Suprapubic skin (tissue), 4 donors: Measurements from ENCODE around the gene ADGRD1. TPM values are rescaled to one million over a fixed set of nuclear protein-coding genes. Genes with fewer than 3 reads are reported as not detected.

Experiments
- DNase-seq, 2 donors: peaks; one replicate each; pipeline ENCODE4 v3.0.0-alpha.2; 2019; ENCODE audit warnings: low spot score in 2 of 2
- H3K27ac ChIP-seq: fragments of 200-600 bp; sonication (generic); one replicate; pipeline ENCODE4 v1.5.1; 2019
- H3K27me3 ChIP-seq: fragments of 200-600 bp; sonication (generic); one replicate; pipeline ENCODE4 v1.5.1; 2019
- H3K36me3 ChIP-seq: fragments of 200-600 bp; sonication (generic); one replicate; pipeline ENCODE4 v1.5.1; 2019
- H3K4me1 ChIP-seq: fragments of 200-600 bp; sonication (generic); one replicate; pipeline ENCODE4 v1.5.1; 2019
- H3K4me3 ChIP-seq: fragments of 200-600 bp; sonication (generic); one replicate; pipeline ENCODE4 v1.5.1; 2019; ENCODE audit warnings: mild to moderate bottlenecking
- H3K9me3 ChIP-seq: fragments of 200-600 bp; sonication (generic); one replicate; pipeline ENCODE4 v1.5.1; 2019
- EP300 ChIP-seq: sonication (generic); formaldehyde crosslinking; IDR thresholded peaks from one replicate; pipeline ENCODE4 v1.6.1; 2017; ENCODE audit warnings: antibody characterized with exemption
- POLR2A ChIP-seq, 2 donors: fragments of 450-650 bp; IDR thresholded peaks; one replicate each; pipeline ENCODE4 v1.6.1; 2017; ENCODE audit warnings: antibody characterized with exemption in 2 of 2, mild to moderate bottlenecking in 2 of 2, moderate library complexity in 2 of 2
- POLR2AphosphoS5 ChIP-seq, 3 donors: sonication (generic); formaldehyde crosslinking; IDR thresholded peaks; one replicate each; pipeline ENCODE4 v1.6.1; 2017; ENCODE audit warnings: antibody characterized with exemption in 3 of 3
- WGBS: methylation state at CpG from one replicate; pipeline ENCODE4 v1.1.5; 2018; 5-methylcytosine and 5-hydroxymethylcytosine counted together
- total RNA-seq, 4 donors: library from RNA; depleted of rRNA; stranded (reverse); fragments of >200 nt; gene quantifications; one replicate each; pipeline ENCODE4 v1.1.0, GENCODE V29; 2016
- TF ChIP-seq, protein P1 (sequence below), 2 donors: fragments of 200-600 bp in 1 of 2; fragments of 450-650 bp in 1 of 2; sonication (generic) in 1 of 2; IDR thresholded peaks; one replicate each; pipeline ENCODE4 v1.5.1; 2016 to 2019; ENCODE audit warnings: antibody characterized with exemption in 2 of 2, mild to moderate bottlenecking in 1 of 2, moderate library complexity in 1 of 2

ADGRD1 gene
- total RNA-seq, 4 donors from 2014 or later = 4.2 to 12.4 (median 10.4) TPM

DNA sequence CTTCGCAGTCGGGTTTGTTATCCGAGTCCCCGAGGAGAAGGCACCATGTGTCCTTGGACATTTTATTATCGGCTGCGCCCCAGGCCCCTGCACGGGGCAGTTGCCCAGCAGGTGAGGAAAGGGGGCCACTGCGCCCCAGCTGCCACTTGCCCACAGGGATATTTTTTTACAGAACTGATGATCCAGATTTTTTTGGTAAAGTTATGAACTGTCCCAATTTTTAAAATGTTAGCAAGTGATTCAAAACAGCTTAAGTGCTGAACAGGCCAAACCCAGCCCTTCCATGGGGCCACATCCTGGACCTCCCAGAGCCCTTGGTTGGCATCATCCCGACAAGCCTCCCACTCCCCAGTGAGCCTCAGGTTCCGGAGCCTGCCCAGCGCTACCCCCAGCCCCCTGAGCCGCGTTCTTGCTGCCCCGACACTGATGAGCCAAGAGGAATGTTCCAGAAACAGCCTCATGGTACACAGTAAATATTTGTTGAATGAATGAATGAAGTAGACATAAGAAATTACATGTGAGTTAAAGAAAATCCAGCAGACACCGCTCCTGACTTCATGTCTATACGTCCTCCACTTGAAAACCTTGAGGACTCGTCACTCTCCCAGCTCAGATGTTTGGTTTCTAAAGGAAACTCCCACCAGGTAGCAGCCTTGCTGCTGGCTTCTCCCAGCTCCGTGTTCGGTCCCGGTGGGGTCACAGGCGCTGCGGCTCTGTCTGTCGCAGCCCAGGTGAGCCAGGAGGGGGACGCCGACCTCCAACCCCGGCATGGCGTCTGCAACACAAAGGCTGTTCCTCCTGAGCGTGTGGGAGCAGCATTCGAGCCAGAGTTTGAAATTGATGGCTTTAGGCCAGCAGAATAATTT lies 88.5 kb downstream of the ADGRD1 start:
- peaks cover 18% of the 10 kb centered on the region for H3K27me3 ChIP-seq
- DNase-seq = no peak
- WGBS = 71% methylated on average over 26 of the region's 29 CpGs

DNA sequence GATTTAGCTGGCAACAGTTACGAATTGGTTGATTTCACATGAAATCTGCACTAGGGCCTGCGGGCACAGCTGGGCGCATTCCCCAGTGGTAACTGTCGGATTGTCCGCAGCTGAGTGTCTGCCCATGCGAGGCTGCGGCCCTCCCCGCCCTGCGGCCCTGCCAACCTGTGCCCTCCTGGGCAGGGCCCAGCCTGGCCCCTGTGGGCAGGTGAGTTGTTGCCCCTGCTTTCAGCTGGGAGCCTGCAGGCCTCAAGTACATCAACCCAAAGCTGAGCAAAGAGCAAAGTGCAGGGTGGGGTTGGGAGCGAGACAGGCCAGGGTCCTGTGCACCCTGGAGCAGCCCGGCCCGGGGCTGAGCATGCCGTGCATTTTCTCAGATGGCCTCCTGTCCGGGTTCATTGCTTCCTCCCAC lies 89.1 kb downstream of the ADGRD1 start:
- 59% methylated on average over 4 of the region's 14 CpGs for WGBS
- Histone ChIP-seq H3K4me3 (no peak overlapping the region), H3K27ac (no peak overlapping the region), H3K27me3 (peaks cover 18% of the 10 kb centered on the region), H3K9me3 (no peaks in the 10 kb centered on the region), H3K4me1 (peaks cover 31% of the 10 kb centered on the region), H3K36me3 (no peaks in the 10 kb centered on the region)
- no peak for DNase-seq
- TF ChIP-seq POLR2A (IDR thresholded peaks at IDR 0.05) (no peak), POLR2AphosphoS5 (IDR thresholded peaks at IDR 0.05) (no peak), EP300 (no peak)
- TF ChIP-seq, protein P1, sequence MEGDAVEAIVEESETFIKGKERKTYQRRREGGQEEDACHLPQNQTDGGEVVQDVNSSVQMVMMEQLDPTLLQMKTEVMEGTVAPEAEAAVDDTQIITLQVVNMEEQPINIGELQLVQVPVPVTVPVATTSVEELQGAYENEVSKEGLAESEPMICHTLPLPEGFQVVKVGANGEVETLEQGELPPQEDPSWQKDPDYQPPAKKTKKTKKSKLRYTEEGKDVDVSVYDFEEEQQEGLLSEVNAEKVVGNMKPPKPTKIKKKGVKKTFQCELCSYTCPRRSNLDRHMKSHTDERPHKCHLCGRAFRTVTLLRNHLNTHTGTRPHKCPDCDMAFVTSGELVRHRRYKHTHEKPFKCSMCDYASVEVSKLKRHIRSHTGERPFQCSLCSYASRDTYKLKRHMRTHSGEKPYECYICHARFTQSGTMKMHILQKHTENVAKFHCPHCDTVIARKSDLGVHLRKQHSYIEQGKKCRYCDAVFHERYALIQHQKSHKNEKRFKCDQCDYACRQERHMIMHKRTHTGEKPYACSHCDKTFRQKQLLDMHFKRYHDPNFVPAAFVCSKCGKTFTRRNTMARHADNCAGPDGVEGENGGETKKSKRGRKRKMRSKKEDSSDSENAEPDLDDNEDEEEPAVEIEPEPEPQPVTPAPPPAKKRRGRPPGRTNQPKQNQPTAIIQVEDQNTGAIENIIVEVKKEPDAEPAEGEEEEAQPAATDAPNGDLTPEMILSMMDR (IDR thresholded peaks at IDR 0.05) = no peak

More for the DNA sequence above, 88.5 kb downstream of the ADGRD1 start:
- Histone ChIP-seq H3K27ac (no peak overlapping the region), H3K36me3 (no peaks in the 10 kb centered on the region), H3K9me3 (no peaks in the 10 kb centered on the region), H3K4me3 (no peak overlapping the region), H3K4me1 (peaks cover 26% of the 10 kb centered on the region)
- TF ChIP-seq POLR2A (IDR thresholded peaks at IDR 0.05) = no peak

DNA sequence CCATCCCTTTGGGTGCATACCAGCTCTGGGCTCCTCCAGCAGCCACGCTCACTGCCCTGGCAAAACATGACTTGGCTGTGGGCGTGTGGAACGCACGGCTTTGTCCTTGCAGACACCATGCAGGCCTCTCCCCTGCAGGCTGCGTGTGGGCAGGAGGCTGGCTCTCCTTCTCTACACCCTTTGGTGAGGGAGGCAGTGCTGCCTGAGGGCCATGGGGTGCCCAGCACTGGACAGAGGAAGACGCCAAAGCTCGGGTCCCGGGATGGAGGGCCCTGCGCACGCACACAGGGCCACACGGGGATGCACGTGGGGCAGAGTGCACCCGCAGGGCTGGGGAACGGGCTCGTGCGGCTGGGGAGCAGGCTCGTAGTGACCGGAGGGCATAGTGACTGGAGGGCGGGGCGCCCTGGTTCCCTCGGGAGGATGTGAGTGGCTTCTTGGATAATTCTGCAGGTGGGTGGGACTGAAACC lies 89.7 kb downstream of the ADGRD1 start:
- Histone ChIP-seq H3K4me3 (no peak overlapping the region), H3K27me3 (peaks cover 24% of the 10 kb centered on the region), H3K36me3 (no peaks in the 10 kb centered on the region), H3K4me1 (peaks cover 37% of the 10 kb centered on the region), H3K9me3 (no peaks in the 10 kb centered on the region), H3K27ac (no peak overlapping the region)
- DNase-seq = peak in 1 of 2 donors; percentile 48
- 76% methylated on average over 18 of the region's 21 CpGs for WGBS
- TF ChIP-seq POLR2AphosphoS5 (IDR thresholded peaks at IDR 0.05) = no peak
- TF ChIP-seq, protein P1 (IDR thresholded peaks at IDR 0.05) = no peak

DNA sequence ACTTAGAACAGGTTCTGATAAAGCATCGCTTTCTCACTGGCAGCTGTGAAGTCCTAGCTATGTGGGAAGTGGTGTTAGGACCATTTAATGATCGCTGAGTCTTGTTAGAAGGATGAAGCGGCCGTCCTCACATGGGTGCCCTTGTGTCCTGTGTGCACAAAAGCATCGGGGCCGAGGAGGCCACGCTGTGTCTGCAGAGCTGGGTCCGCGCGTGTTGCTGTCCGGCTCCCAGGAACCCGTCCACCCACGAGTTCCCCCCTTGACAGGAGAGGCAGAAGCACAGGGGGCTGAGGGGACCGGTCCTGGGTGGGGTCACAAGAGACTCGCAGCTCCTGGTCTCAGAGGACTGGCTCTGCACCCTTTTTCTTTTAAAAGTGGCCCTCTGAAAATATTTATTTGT lies 90.4 kb downstream of the ADGRD1 start:
- Histone ChIP-seq H3K4me1 (peaks cover 40% of the 10 kb centered on the region), H3K27ac (no peak overlapping the region), H3K4me3 (no peak overlapping the region), H3K36me3 (no peaks in the 10 kb centered on the region), H3K9me3 (no peaks in the 10 kb centered on the region), H3K27me3 (peaks cover 25% of the 10 kb centered on the region)
- no peak for TF ChIP-seq EP300
- TF ChIP-seq, protein P1 (IDR thresholded peaks at IDR 0.05) = no peak
- no peak for TF ChIP-seq POLR2A (IDR thresholded peaks at IDR 0.05)
- TF ChIP-seq POLR2AphosphoS5 (IDR thresholded peaks at IDR 0.05) = no peak
- peak in 1 of 2 donors; percentile 57 for DNase-seq
- WGBS = 93% methylated on average over 15 of the region's 15 CpGs

DNA sequence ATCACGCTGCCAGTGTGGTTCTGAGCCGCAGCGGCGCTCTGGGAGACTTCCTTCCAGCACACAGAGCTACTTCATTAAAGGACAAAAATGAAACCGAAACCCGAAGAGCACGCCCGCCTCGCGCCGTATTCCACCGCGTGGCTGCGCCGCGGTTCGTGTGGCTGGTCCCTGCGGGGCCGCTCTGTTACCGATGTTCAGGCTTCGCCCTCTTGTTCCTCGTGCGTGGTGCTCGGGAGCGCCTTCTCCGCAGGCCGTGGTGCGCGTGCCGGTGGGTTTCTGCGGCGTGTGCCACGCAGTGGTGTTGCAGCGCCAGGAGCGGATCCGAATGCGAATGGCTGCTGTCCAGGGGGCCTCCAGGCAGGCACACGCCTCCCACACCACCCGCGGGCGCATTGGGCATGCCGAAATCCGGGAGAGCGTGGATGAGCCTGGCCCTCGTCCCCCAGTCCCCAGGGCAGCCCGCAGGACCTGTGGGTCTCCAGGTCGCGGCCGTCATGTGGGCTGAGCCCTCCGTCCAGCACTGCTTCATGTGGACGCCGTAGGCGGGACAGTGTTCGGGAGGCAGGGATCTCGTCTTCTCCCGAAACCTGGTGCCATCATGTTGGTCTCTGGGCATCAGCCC lies 91.2 kb downstream of the ADGRD1 start:
- peaks cover 33% of the 10 kb centered on the region for H3K4me1 ChIP-seq
- no peaks in the 10 kb centered on the region for H3K36me3 ChIP-seq
- H3K27me3 ChIP-seq = peaks cover 22% of the 10 kb centered on the region
- no peak overlapping the region for H3K4me3 ChIP-seq
- no peak overlapping the region for H3K27ac ChIP-seq
- TF ChIP-seq EP300 = no peak
- TF ChIP-seq POLR2AphosphoS5 (IDR thresholded peaks at IDR 0.05) = no peak
- no peak for TF ChIP-seq POLR2A (IDR thresholded peaks at IDR 0.05)
- TF ChIP-seq, protein P1 (IDR thresholded peaks at IDR 0.05) = no peak
- peak in 1 of 2 donors; percentile 53 for DNase-seq
- 97% methylated on average over 30 of the region's 56 CpGs for WGBS
- H3K9me3 ChIP-seq = no peaks in the 10 kb centered on the region
